Tibial nerve (tissue), 4 donors: ENCODE results near the gene CTRB2. TPM values are rescaled to one million over a fixed set of nuclear protein-coding genes. Genes with fewer than 3 reads are reported as not detected.
"Not testable (repeated sequence)": the region's sequence is repeated elsewhere in the genome, so short reads cannot be mapped to it uniquely, and the experiment has no call there.

Source experiments
- DNase-seq, 2 donors: peaks; one replicate each; pipeline ENCODE4 v3.0.0-alpha.2; 2019; ENCODE audit warnings: low spot score in 2 of 2
- H3K27ac ChIP-seq, 4 donors: fragments of 200-600 bp; sonication (generic) in 3 of 4; one replicate each; pipeline ENCODE4 v1.5.1; 2017 to 2019; ENCODE audit warnings: mild to moderate bottlenecking in 1 of 4
- H3K27me3 ChIP-seq, 2 donors: fragments of 200-600 bp; sonication (generic) in 1 of 2; one replicate each; pipeline versions ENCODE4 v1.5.1 to v1.6.0; 2017 to 2019
- H3K36me3 ChIP-seq, 3 donors: fragments of 200-600 bp; sonication (generic); one replicate each; pipeline ENCODE4 v1.5.1; 2018 to 2019
- H3K4me1 ChIP-seq, 4 donors: fragments of 200-600 bp; sonication (generic) in 3 of 4; one replicate each; pipeline ENCODE4 v1.5.1; 2017 to 2019
- H3K4me3 ChIP-seq, 4 donors: fragments of 200-600 bp; sonication (generic) in 3 of 4; one replicate each; pipeline ENCODE4 v1.5.1; 2017 to 2019; ENCODE audit warnings: mild to moderate bottlenecking in 1 of 4, moderate library complexity in 1 of 4
- H3K9me3 ChIP-seq, 4 donors: fragments of 200-600 bp; sonication (generic) in 3 of 4; one replicate each; pipeline ENCODE4 v1.5.1; 2017 to 2019
- EP300 ChIP-seq, 2 donors: sonication (generic); formaldehyde crosslinking; IDR thresholded peaks; one replicate each; pipeline ENCODE4 v1.6.1; 2017; ENCODE audit warnings: antibody characterized with exemption in 2 of 2, mild to moderate bottlenecking in 1 of 2
- POLR2A ChIP-seq, 2 donors: fragments of 450-650 bp; IDR thresholded peaks; one replicate each; pipeline ENCODE4 v1.6.1; 2017; ENCODE audit warnings: antibody characterized with exemption in 2 of 2, mild to moderate bottlenecking in 2 of 2, moderate library complexity in 2 of 2
- WGBS, 2 donors: methylation state at CpG; one replicate each; pipeline ENCODE4 v1.1.5; 2018; 5-methylcytosine and 5-hydroxymethylcytosine counted together
- total RNA-seq, 4 donors: library from RNA; depleted of rRNA; stranded (reverse); fragments of >200 nt; gene quantifications; one replicate each; pipeline ENCODE4 v1.1.0, GENCODE V29; 2016
- TF ChIP-seq, protein P1 (sequence below), 5 experiments: fragments of 200-600 bp in 3 of 5; fragments of 450-650 bp in 2 of 5; sonication (generic) in 3 of 5; IDR thresholded peaks; one replicate each; pipeline ENCODE4 v1.5.1; 2016 to 2019; ENCODE audit warnings: antibody characterized with exemption in 5 of 5, mild to moderate bottlenecking in 3 of 5, moderate library complexity in 2 of 5

The CTRB2 gene
- total RNA-seq, 4 donors from 2014 or later = 4.2 to 45.0 (median 15.5) TPM

- no peak overlapping the region for H3K4me3 ChIP-seq
- no peaks in the 10 kb centered on the region for H3K27me3 ChIP-seq
- H3K9me3 ChIP-seq = no peaks in the 10 kb centered on the region
- TF ChIP-seq EP300 (IDR thresholded peaks at IDR 0.05) (no peak), POLR2A (IDR thresholded peaks at IDR 0.05) (no peak)
- TF ChIP-seq, protein P1, sequence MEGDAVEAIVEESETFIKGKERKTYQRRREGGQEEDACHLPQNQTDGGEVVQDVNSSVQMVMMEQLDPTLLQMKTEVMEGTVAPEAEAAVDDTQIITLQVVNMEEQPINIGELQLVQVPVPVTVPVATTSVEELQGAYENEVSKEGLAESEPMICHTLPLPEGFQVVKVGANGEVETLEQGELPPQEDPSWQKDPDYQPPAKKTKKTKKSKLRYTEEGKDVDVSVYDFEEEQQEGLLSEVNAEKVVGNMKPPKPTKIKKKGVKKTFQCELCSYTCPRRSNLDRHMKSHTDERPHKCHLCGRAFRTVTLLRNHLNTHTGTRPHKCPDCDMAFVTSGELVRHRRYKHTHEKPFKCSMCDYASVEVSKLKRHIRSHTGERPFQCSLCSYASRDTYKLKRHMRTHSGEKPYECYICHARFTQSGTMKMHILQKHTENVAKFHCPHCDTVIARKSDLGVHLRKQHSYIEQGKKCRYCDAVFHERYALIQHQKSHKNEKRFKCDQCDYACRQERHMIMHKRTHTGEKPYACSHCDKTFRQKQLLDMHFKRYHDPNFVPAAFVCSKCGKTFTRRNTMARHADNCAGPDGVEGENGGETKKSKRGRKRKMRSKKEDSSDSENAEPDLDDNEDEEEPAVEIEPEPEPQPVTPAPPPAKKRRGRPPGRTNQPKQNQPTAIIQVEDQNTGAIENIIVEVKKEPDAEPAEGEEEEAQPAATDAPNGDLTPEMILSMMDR (IDR thresholded peaks at IDR 0.05) = no peak
- 53 to 79% methylated on average over 8 to 11 of the region's 12 CpGs for WGBS, 2 donors
- peaks cover 6 to 95% (median 69%) of the 10 kb centered on the region in 4 donors for H3K4me1 ChIP-seq
- DNase-seq = no peak
- peaks cover 0 to 15% (median 0%) of the 10 kb centered on the region in 3 donors for H3K36me3 ChIP-seq
- peak overlapping the region; percentile 86 to 99 (median 95) for H3K27ac ChIP-seq
Measured at GRCh38 chr16:75246504-75247205, 39.7 kb upstream of the CTRB2 start.

DNA sequence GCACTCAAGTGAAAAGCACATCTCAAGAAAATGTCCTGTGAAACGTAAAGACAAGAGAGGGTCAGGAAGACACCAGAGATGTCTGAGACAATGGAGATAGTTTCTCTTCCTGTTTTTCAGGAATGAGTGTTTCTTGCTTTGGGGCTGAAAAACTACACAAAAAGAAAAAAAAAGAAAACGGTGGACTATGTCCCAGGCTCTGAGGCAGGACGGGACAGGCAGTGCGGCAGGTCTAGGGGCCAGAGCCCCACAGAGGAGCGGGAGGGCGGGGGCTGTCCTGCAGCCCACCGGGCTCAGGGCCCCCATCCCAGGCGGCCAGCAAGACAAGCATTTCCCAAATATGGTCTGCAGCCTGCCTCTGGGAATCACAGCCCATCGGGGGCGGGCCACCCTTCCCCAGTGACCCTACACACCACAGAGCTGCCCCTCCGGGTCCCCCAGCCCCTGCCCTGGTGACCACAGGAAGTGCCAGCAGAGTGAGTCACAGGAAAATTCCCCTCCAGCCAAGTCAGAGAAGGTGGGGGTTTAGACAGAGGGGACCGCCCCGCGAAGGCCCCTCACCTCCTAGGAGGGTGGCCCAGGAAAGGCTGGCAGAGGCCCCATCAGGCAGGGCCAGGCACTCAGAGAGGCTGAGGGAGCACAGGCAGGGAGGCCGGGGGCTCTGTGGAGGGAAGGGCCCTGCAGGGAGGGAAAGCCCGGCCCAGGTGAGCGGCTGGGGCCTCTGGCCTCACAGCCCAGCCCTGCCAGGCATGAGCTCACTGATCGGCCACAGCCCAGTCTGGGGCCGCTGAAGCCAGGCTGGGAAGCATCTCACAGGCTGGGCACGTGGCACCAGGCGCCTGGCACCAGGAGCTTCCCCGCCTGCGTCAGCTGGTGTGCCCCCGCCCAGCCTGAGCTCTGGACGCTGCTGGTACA lies 38.1 kb upstream of the CTRB2 start:
- Histone ChIP-seq H3K9me3 (no peaks in the 10 kb centered on the region), H3K4me1 (peaks cover 6 to 98% (median 63%) of the 10 kb centered on the region in 4 donors), H3K4me3 (peak overlapping the region in 2 of 4 donors; percentile 18 to 24), H3K36me3 (peaks cover 0 to 22% (median 0%) of the 10 kb centered on the region in 3 donors), H3K27ac (peak overlapping the region; percentile 86 to 99 (median 95)), H3K27me3 (no peaks in the 10 kb centered on the region)
- peak in 1 of 2 donors; percentile 65 for DNase-seq
- TF ChIP-seq, protein P1 (IDR thresholded peaks at IDR 0.05) = no peak
- TF ChIP-seq EP300 (IDR thresholded peaks at IDR 0.05) (peak; percentile 60 to 86), POLR2A (IDR thresholded peaks at IDR 0.05) (peak in 1 of 2 donors; percentile 70)
- 22 to 29% methylated on average over 14 to 22 of the region's 25 CpGs for WGBS, 2 donors

- H3K27me3 ChIP-seq = no peaks in the 10 kb centered on the region
- H3K36me3 ChIP-seq = peaks cover 0 to 22% (median 0%) of the 10 kb centered on the region in 3 donors
- no peaks in the 10 kb centered on the region for H3K9me3 ChIP-seq
- peak overlapping the region; percentile 86 to 99 (median 95) for H3K27ac ChIP-seq
- no peak for TF ChIP-seq EP300 (IDR thresholded peaks at IDR 0.05)
- no peak for TF ChIP-seq POLR2A (IDR thresholded peaks at IDR 0.05)
- TF ChIP-seq, protein P1 (IDR thresholded peaks at IDR 0.05) = no peak
- 29 to 54% methylated on average over 2 to 7 of the region's 7 CpGs for WGBS, 2 donors
- DNase-seq = peak in 1 of 2 donors; percentile 47
- H3K4me3 ChIP-seq = no peak overlapping the region
- H3K4me1 ChIP-seq = peaks cover 6 to 98% (median 62%) of the 10 kb centered on the region in 4 donors
Measured at GRCh38 chr16:75244225-75244809, 37.4 kb upstream of the CTRB2 start.

- H3K27me3 ChIP-seq = no peaks in the 10 kb centered on the region
- H3K36me3 ChIP-seq = peaks cover 0 to 22% (median 0%) of the 10 kb centered on the region in 3 donors
- H3K4me1 ChIP-seq = peaks cover 6 to 98% (median 63%) of the 10 kb centered on the region in 4 donors
- no peak overlapping the region for H3K4me3 ChIP-seq
- WGBS, 2 donors = 27 to 68% methylated on average over 10 of the region's 20 CpGs
- H3K9me3 ChIP-seq = no peaks in the 10 kb centered on the region
- no peak for TF ChIP-seq EP300 (IDR thresholded peaks at IDR 0.05)
- TF ChIP-seq POLR2A (IDR thresholded peaks at IDR 0.05) = no peak
- TF ChIP-seq, protein P1 (IDR thresholded peaks at IDR 0.05) = no peak
- peak overlapping the region; percentile 86 to 99 (median 95) for H3K27ac ChIP-seq
- DNase-seq = no peak
Measured at GRCh38 chr16:75243667-75244224, 36.8 kb upstream of the CTRB2 start.

DNA sequence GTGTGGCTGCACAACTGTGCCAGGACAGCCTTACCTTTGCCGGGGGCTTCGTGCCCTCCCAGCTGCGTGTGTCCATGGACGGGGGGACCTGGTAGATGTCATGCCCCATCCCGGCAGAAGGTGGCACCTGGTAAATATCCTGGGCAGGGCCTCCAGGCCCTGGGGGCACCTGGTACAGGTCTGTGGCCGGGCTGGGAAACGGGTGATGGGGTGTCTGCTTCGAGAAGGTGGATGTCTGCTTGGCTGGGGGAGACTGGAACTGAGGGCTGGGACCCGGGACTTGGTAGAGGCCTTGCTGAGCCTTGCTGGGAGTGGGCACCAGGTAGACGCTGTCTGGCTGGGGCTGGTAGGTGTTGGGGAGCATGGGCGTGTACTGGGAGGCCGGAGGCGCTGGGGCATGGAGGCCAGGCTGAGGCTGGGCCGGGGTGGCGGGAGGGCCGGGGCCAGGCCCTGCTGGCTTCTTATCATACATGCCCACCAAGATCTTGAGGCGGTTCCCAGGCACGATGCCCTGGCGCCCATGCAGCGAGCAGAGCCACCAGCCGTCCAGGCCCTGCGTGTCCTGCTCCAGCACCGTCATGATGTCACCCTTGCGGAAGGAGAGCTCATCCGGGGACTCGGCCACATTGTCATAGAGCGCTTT lies 35.6 kb upstream of the CTRB2 start:
- H3K4me1 ChIP-seq = peaks cover 3 to 98% (median 66%) of the 10 kb centered on the region in 4 donors
- H3K4me3 ChIP-seq, DNase-seq, H3K9me3 ChIP-seq, H3K27me3 ChIP-seq: not testable (repeated sequence)
- H3K27ac ChIP-seq = peak overlapping the region in 3 of 4 donors; percentile 40 to 97 (median 93)
- 75 to 86% methylated on average over 20 to 27 of the region's 27 CpGs for whole genome bisulfite sequencing, 2 donors
- peaks cover 0 to 22% (median 0%) of the 10 kb centered on the region in 3 donors for H3K36me3 ChIP-seq
